ENCODE measurements around the gene PEX26.

- no peak for TF ChIP-seq CTCF (IDR thresholded peaks at IDR 0.05)
- no peak for TF ChIP-seq POLR2A (IDR thresholded peaks at IDR 0.05)
Observed at GRCh38 chr22:18154821-18155390, 77.1 kb downstream of the PEX26 start.
